KMS-11 (cell line): ENCODE measurements around the gene TMEM59L.

Experiments used
- H2AFZ ChIP-seq: fragments of 200-600 bp; sonication (generic); 2 replicates; pipeline ENCODE4 v1.6.1; 2016; ENCODE audit warnings: antibody characterized with exemption, mixed run types, low read depth
- H3K27ac ChIP-seq: fragments of 200-600 bp; sonication (generic); 2 replicates; pipeline ENCODE4 v1.6.1; 2016; ENCODE audit warnings: mild to moderate bottlenecking, mixed run types
- H3K27me3 ChIP-seq: fragments of 200-600 bp; sonication (generic); 2 replicates; pipeline ENCODE4 v1.6.1; 2017; ENCODE audit warnings: mild to moderate bottlenecking, low read depth, mixed run types, moderate library complexity; ENCODE audit not compliant: insufficient read depth
- H3K36me3 ChIP-seq: fragments of 200-600 bp; sonication (generic); 2 replicates; pipeline ENCODE4 v1.6.1; 2017; ENCODE audit warnings: mild to moderate bottlenecking, mixed run types; ENCODE audit not compliant: insufficient read depth
- H3K4me1 ChIP-seq: fragments of 200-600 bp; sonication (generic); 2 replicates; pipeline ENCODE4 v1.6.1; 2016; ENCODE audit warnings: mild to moderate bottlenecking, low read depth, mixed run types; ENCODE audit not compliant: poor library complexity, severe bottlenecking
- H3K4me2 ChIP-seq: fragments of 200-600 bp; sonication (generic); 2 replicates; pipeline ENCODE4 v1.7.0; 2016; ENCODE audit warnings: mild to moderate bottlenecking, mixed run types
- H3K4me3 ChIP-seq: fragments of 200-600 bp; sonication (generic); IDR thresholded peaks from 2 replicates; pipeline ENCODE4 v1.6.1; 2017; ENCODE audit warnings: low read depth, low read length, mixed read lengths; ENCODE audit not compliant: insufficient read depth
- H3K79me2 ChIP-seq: fragments of 200-600 bp; sonication (generic); 2 replicates; pipeline ENCODE4 v1.6.1; 2016; ENCODE audit warnings: low read depth, mixed run types; ENCODE audit not compliant: insufficient read depth
- H3K9ac ChIP-seq: fragments of 200-600 bp; sonication (generic); 2 replicates; pipeline ENCODE4 v1.6.1; 2016; ENCODE audit warnings: mild to moderate bottlenecking, mixed run types
- H4K20me1 ChIP-seq: fragments of 200-600 bp; sonication (generic); 2 replicates; pipeline ENCODE4 v1.6.1; 2016; ENCODE audit warnings: mild to moderate bottlenecking, mixed run types; ENCODE audit not compliant: insufficient read depth
- CTCF ChIP-seq: fragments of 200-600 bp; sonication (generic); conservative IDR thresholded peaks from 2 replicates; pipeline ENCODE4 v1.6.1; 2017; ENCODE audit warnings: low read depth, mild to moderate bottlenecking, antibody characterized with exemption, low read length, moderate library complexity, mixed read lengths

TMEM59L gene

GRCh38 chr19:18639706-18640243 lies 27.1 kb downstream of the TMEM59L start:
- Histone ChIP-seq H3K79me2 (peaks cover 9% of the 10 kb centered on the region; the same call in 1 of the 2 replicates), H3K27ac (no peak overlapping the region), H3K27me3 (no peaks in the 10 kb centered on the region), H3K9ac (no peak overlapping the region), H4K20me1 (no peaks in the 10 kb centered on the region), H3K36me3 (no peaks in the 10 kb centered on the region), H3K4me1 (peaks cover 16% of the 10 kb centered on the region), H2AFZ (no peak overlapping the region), H3K4me2 (no peak overlapping the region), H3K4me3 (no peak overlapping the region)
- no peak for TF ChIP-seq CTCF

- H3K4me2 ChIP-seq, result no peak overlapping the region
- TF ChIP-seq CTCF, result no peak
- H4K20me1 ChIP-seq, result no peaks in the 10 kb centered on the region
- H3K36me3 ChIP-seq, result no peaks in the 10 kb centered on the region
- no peaks in the 10 kb centered on the region for H3K4me1 ChIP-seq
- no peak overlapping the region for H3K9ac ChIP-seq
- H3K27ac ChIP-seq, result no peak overlapping the region
- peaks cover 4% of the 10 kb centered on the region; the same call in 1 of the 2 replicates for H3K79me2 ChIP-seq
- H3K27me3 ChIP-seq, result no peaks in the 10 kb centered on the region
- no peak overlapping the region for H2AFZ ChIP-seq
- no peak overlapping the region for H3K4me3 ChIP-seq
Observed at GRCh38 chr19:18644196-18645034, 31.7 kb downstream of the TMEM59L start.

GRCh38 chr19:18645035-18645511 lies 32.4 kb downstream of the TMEM59L start:
- Histone ChIP-seq H3K27ac (no peak overlapping the region), H3K4me3 (no peak overlapping the region), H2AFZ (no peak overlapping the region), H3K36me3 (no peaks in the 10 kb centered on the region), H3K4me1 (no peaks in the 10 kb centered on the region), H3K27me3 (no peaks in the 10 kb centered on the region), H3K4me2 (no peak overlapping the region), H3K9ac (no peak overlapping the region), H4K20me1 (no peaks in the 10 kb centered on the region), H3K79me2 (peaks cover 4% of the 10 kb centered on the region; the same call in 1 of the 2 replicates)
- TF ChIP-seq CTCF, result no peak

- H3K27ac ChIP-seq, result no peak overlapping the region
- H3K4me3 ChIP-seq, result no peak overlapping the region
- H2AFZ ChIP-seq, result no peak overlapping the region
- no peaks in the 10 kb centered on the region for H3K36me3 ChIP-seq
- no peak for TF ChIP-seq CTCF
- H3K79me2 ChIP-seq, result no peaks in the 10 kb centered on the region; the same call in 1 of the 2 replicates
- no peak overlapping the region for H3K4me2 ChIP-seq
- H4K20me1 ChIP-seq, result no peaks in the 10 kb centered on the region
- no peak overlapping the region for H3K9ac ChIP-seq
- no peaks in the 10 kb centered on the region for H3K4me1 ChIP-seq
- no peaks in the 10 kb centered on the region for H3K27me3 ChIP-seq
Observed at GRCh38 chr19:18646535-18647370, 34.1 kb downstream of the TMEM59L start.
